WTC11 (cell line): Measurements from ENCODE around the gene CEP135.

Experiments
- SMAD3 ChIP-seq: sonication (generic); formaldehyde crosslinking; IDR thresholded peaks from 2 replicates; pipeline ENCODE4 v1.8.0; 2022; ENCODE audit warnings: missing genetic modification reagents, mild to moderate bottlenecking, borderline replicate concordance
- ZNF263 ChIP-seq: sonication (generic); formaldehyde crosslinking; IDR thresholded peaks from 2 replicates; pipeline ENCODE4 v1.8.1; 2022; ENCODE audit warnings: low read depth, mild to moderate bottlenecking, moderate library complexity, missing genetic modification reagents
- TF ChIP-seq, protein P1 (sequence below): fragments of 200-600 bp; IDR thresholded peaks from 2 replicates; pipeline ENCODE4 v1.8.0; 2022; ENCODE audit warnings: antibody characterized with exemption

DNA sequence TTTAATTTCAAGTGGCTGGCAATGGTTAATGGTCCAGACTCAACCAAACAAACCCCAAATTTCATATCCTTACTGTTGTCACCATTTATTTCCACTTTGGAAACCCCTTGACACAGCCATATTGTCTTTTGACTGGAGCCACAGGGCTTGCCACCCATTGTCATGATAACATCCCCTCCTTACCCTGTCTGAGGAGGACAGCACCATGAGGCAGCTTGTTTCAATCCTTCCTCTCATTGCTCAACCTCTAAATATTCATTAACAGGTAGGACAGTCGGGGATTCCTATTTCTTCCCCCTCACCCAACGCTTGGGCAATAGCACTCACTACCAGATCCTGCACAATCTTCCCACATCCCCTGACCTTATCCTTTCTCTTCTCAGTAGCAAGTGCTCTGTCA, 92.1 kb downstream of the CEP135 start:
- TF ChIP-seq, protein P1, sequence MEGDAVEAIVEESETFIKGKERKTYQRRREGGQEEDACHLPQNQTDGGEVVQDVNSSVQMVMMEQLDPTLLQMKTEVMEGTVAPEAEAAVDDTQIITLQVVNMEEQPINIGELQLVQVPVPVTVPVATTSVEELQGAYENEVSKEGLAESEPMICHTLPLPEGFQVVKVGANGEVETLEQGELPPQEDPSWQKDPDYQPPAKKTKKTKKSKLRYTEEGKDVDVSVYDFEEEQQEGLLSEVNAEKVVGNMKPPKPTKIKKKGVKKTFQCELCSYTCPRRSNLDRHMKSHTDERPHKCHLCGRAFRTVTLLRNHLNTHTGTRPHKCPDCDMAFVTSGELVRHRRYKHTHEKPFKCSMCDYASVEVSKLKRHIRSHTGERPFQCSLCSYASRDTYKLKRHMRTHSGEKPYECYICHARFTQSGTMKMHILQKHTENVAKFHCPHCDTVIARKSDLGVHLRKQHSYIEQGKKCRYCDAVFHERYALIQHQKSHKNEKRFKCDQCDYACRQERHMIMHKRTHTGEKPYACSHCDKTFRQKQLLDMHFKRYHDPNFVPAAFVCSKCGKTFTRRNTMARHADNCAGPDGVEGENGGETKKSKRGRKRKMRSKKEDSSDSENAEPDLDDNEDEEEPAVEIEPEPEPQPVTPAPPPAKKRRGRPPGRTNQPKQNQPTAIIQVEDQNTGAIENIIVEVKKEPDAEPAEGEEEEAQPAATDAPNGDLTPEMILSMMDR: no peak
- no peak for TF ChIP-seq ZNF263 (CRISPR knock-in tag)
- no peak for TF ChIP-seq SMAD3
